Subcutaneous adipose tissue (tissue), 4 donors: ENCODE data around the gene ZNF814. TPM values are rescaled to one million over a fixed set of nuclear protein-coding genes. Genes with fewer than 3 reads are reported as not detected.

Experiments
- total RNA-seq, 4 donors: library from RNA; depleted of rRNA; stranded (reverse); fragments of >200 nt; gene quantifications; one replicate each; pipeline ENCODE4 v1.1.0, GENCODE V29; 2016
- TF ChIP-seq, protein P1 (sequence below): fragments of 450-650 bp; IDR thresholded peaks from one replicate; pipeline ENCODE4 v1.5.1; 2016; ENCODE audit warnings: low read depth, mild to moderate bottlenecking, control low read depth, antibody characterized with exemption, moderate library complexity

Gene ZNF814
- total RNA-seq, 4 donors from 2014 or later, result 6.8 to 9.0 (median 8.7) TPM

GRCh38 chr19:57907394-57907793 is 18.6 kb upstream of the ZNF814 start:
- TF ChIP-seq, protein P1, sequence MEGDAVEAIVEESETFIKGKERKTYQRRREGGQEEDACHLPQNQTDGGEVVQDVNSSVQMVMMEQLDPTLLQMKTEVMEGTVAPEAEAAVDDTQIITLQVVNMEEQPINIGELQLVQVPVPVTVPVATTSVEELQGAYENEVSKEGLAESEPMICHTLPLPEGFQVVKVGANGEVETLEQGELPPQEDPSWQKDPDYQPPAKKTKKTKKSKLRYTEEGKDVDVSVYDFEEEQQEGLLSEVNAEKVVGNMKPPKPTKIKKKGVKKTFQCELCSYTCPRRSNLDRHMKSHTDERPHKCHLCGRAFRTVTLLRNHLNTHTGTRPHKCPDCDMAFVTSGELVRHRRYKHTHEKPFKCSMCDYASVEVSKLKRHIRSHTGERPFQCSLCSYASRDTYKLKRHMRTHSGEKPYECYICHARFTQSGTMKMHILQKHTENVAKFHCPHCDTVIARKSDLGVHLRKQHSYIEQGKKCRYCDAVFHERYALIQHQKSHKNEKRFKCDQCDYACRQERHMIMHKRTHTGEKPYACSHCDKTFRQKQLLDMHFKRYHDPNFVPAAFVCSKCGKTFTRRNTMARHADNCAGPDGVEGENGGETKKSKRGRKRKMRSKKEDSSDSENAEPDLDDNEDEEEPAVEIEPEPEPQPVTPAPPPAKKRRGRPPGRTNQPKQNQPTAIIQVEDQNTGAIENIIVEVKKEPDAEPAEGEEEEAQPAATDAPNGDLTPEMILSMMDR, result no peak

GRCh38 chr19:57905258-57905657 is 16.4 kb upstream of the ZNF814 start:
- TF ChIP-seq, protein P1, result no peak

GRCh38 chr19:57903618-57904184 is 14.9 kb upstream of the ZNF814 start:
- TF ChIP-seq, protein P1, result no peak

DNA sequence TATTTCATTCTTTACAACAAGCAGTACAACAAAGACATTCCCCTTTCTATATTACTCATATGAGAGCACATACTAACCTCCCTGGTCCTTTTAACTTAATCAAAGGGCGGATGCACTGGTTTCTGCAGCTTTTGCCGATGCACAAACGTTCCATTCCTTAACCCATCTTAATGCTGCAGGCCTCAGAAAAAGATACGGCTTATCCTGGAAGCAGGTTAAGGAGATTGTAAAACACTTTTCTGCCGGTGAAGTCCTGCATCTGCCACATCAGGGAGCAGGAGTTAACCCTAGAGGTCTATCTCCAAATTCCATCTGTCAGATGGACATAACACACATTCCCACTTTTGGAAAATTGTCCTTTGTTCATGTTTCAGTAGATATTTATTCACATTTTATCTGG is 11.5 kb upstream of the ZNF814 start:
- TF ChIP-seq, protein P1, result no peak

DNA sequence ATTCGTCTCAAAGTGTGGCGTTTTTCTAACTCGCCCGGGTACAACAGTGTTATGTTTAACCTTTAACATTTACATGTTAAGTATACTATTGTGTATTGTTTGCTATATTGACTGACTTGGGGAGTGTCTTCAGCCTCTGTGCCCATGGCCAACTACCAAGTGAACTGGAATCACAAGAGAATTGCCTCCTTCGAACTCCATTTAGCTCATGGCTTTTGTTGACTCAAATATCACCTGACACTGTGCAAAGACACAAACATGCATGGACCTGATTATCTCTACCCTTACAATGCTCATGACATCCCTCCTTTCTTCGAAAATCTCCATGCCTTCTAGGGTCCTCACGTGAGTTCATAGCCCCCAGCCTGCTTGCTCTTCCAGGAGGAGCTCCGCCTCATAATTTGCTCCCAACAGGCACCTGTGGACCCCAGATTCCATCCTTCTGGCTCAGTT is 704 bp downstream of the ZNF814 start:
- TF ChIP-seq, protein P1, result no peak

GRCh38 chr19:57887195-57887941 is 1.5 kb downstream of the ZNF814 start:
- TF ChIP-seq, protein P1, result no peak

DNA sequence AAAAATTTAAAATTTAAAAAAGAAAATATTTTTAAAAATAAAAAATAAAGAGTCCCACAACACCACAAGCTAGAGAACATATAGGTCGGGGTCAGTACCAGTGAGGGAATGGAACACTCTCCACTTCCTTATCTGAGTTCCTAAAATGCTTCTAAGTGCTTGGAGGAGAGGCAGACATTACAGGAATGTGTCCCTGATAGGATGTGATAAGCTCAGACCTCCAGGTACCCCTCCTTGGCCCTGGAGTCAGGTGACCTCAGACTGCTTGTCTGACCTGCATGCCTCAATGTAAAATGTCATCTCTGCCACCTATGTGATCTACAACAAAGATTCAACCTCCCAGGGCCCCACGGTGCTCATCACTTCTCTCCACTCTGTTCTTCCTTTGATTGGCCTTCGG is 2.8 kb downstream of the ZNF814 start:
- TF ChIP-seq, protein P1, result no peak
